Measurements from ENCODE around the gene TAF11. TPM values are rescaled to one million over a fixed set of nuclear protein-coding genes. Genes with fewer than 3 reads are reported as not detected.
A peak's percentile ranks its signal among the peaks of the same experiment; 100 is the strongest.

TAF11 gene
- total and polyA plus RNA-seq, 12 donors, result 16.3 to 50.2 (median 18.0) TPM

DNA sequence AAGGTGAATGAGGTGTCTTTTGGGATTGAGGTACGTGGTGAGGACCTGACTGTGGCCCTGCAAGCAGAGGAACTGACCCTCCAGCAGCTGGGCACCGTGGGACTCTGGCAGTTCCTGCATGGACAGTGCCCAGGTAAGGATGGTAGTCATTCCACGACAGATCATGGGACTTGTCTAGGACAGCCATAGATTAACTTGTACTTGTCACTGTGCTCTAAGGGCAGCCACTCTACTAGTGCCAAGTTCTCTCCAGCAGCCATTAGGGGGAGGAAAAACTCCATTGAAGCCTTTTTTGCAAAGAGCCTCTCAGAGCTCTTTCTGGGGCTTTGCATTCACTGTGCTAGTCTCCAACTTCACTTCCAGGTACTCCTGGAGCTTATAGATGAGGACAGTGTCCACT, 20.4 kb downstream of the TAF11 start:
- intact Hi-C loops (cut with DNase I), result loop anchor here in 2 of 10 donors (5.0 to 10.0 kb wide), 2 partner anchors 103 to 280 kb away; no protein-coding TSS in a partner anchor
- Histone ChIP-seq H3K36me3 (peaks cover 0 to 93% (median 30%) of the 10 kb centered on the region in 9 donors), H3K4me1 (peaks cover 0 to 35% (median 19%) of the 10 kb centered on the region in 9 donors), H3K27ac (peak overlapping the region in 7 of 10 donors; percentile 13 to 76 (median 48)), H3K27me3 (no peaks in the 10 kb centered on the region), H3K9me3 (no peaks in the 10 kb centered on the region), H3K4me3 (no peak overlapping the region)
- ATAC-seq, result peak in 7 of 8 donors; percentile 26 to 66 (median 48)
- DNase-seq, result no peak
- WGBS, 2 donors, result 51 to 63% methylated on average over 3 of the region's 3 CpGs
- TF ChIP-seq, protein P1, sequence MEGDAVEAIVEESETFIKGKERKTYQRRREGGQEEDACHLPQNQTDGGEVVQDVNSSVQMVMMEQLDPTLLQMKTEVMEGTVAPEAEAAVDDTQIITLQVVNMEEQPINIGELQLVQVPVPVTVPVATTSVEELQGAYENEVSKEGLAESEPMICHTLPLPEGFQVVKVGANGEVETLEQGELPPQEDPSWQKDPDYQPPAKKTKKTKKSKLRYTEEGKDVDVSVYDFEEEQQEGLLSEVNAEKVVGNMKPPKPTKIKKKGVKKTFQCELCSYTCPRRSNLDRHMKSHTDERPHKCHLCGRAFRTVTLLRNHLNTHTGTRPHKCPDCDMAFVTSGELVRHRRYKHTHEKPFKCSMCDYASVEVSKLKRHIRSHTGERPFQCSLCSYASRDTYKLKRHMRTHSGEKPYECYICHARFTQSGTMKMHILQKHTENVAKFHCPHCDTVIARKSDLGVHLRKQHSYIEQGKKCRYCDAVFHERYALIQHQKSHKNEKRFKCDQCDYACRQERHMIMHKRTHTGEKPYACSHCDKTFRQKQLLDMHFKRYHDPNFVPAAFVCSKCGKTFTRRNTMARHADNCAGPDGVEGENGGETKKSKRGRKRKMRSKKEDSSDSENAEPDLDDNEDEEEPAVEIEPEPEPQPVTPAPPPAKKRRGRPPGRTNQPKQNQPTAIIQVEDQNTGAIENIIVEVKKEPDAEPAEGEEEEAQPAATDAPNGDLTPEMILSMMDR (IDR thresholded peaks at IDR 0.05), result peak in 7 of 9 donors; percentile 11 to 51 (median 33)

DNA sequence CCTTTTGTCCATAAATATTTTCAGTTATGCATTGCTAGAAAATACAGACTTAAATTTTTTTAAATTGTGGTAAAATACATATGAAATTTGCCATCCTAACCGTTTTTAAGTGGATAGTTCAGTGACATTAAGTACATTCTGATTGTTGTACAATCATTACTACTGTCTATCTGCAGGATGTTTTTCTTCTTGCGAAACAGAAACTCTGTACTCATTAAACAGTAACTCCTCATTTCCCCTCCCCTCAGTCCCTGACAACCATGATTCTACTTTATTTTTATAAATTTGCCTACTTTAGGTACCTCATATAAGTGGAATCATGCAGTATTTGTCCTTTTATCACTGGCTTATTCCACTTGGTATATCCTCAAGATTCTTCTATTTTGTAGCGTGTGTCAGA, 21.3 kb downstream of the TAF11 start:
- ATAC-seq, result no peak
- Histone ChIP-seq H3K36me3 (peaks cover 0 to 93% (median 21%) of the 10 kb centered on the region in 9 donors), H3K4me3 (no peak overlapping the region), H3K4me1 (peaks cover 0 to 35% (median 19%) of the 10 kb centered on the region in 9 donors), H3K27me3 (no peaks in the 10 kb centered on the region), H3K9me3 (no peaks in the 10 kb centered on the region), H3K27ac (peak overlapping the region in 3 of 10 donors; percentile 48 to 76 (median 75))
- intact Hi-C loops (cut with DNase I), result loop anchor here in 2 of 10 donors (5.0 to 10.0 kb wide), 2 partner anchors 102 to 281 kb away; no protein-coding TSS in a partner anchor
- 82 to 85% methylated on average over 3 of the region's 3 CpGs for WGBS, 2 donors
- TF ChIP-seq, protein P1 (IDR thresholded peaks at IDR 0.05), result no peak
- DNase-seq, result no peak

DNA sequence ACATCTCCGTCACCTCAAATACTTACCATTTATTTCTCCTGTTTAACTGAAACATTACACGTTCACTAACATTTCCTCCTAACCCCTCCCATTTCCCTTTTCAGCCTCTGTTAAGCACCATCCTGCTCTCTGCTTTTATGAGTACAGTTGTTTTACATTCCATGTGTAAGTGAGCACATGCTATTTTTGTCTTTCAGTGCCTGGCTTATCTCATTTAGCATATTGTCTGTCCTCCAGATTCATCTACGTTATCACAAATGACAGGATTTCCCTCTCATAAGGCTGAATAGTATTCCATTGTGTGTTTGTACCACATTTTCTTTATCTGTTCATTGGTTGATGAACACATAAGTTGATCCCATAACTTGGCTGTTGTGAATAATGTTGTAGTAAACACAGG, 22.7 kb downstream of the TAF11 start:
- ATAC-seq, result peak; percentile 64 to 88 (median 80)

DNA sequence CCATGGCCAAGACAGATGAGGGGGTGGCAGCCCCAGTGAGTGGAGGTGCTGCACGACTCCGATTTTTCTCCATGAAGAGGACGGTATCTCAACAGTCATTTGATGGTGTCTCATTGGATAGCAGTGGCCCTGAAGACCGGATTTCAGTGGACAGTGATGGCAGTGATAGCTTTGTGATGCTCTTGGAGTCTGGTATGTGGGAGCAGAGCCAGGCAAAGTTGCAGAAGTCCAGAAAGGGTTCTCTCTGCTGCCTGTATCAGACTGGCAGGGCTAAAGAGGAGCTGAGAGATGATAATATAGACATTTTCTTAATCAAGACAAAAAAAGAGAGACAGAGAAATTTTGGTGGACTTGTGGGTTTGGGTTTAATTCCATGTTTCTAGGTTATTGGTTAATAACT, 23.8 kb downstream of the TAF11 start:
- Histone ChIP-seq H3K9me3 (no peaks in the 10 kb centered on the region), H3K27me3 (no peaks in the 10 kb centered on the region), H3K4me3 (no peak overlapping the region), H3K36me3 (peaks cover 0 to 93% (median 30%) of the 10 kb centered on the region in 9 donors), H3K4me1 (peaks cover 0 to 35% (median 19%) of the 10 kb centered on the region in 9 donors), H3K27ac (peak overlapping the region in 9 of 10 donors; percentile 40 to 76 (median 68))
- DNase-seq (no peak), ATAC-seq (peak in 6 of 8 donors; percentile 33 to 61 (median 42))
- TF ChIP-seq, protein P1 (IDR thresholded peaks at IDR 0.05), result no peak
- WGBS, 2 donors, result 52 to 67% methylated on average over 4 of the region's 4 CpGs
- intact Hi-C loops (cut with DNase I), result loop anchor here in 1 of 10 donors (10.0 kb wide), 1 partner anchor 99 kb away; no protein-coding TSS in a partner anchor

More for the DNA sequence above, 22.7 kb downstream of the TAF11 start:
- Histone ChIP-seq H3K27me3 (no peaks in the 10 kb centered on the region), H3K4me1 (peaks cover 0 to 35% (median 19%) of the 10 kb centered on the region in 9 donors), H3K4me3 (no peak overlapping the region), H3K27ac (peak overlapping the region; percentile 15 to 76 (median 64)), H3K36me3 (peaks cover 0 to 93% (median 26%) of the 10 kb centered on the region in 9 donors), H3K9me3 (no peaks in the 10 kb centered on the region)
- intact Hi-C loops (cut with DNase I), result loop anchor here in 2 of 10 donors (5.0 to 10.0 kb wide), 2 partner anchors 100 to 282 kb away; no protein-coding TSS in a partner anchor
- WGBS, 2 donors, result 31 to 32% methylated on average over 3 of the region's 3 CpGs
- no peak for DNase-seq
- TF ChIP-seq, protein P1 (IDR thresholded peaks at IDR 0.05), result no peak
